T1000 (cell line): Measurements from ENCODE around the gene PLXNA4.

ENCODE experiments used
- DNase-seq: peaks from one replicate; lab custom pipeline; 2025; ENCODE audit warnings: mixed read lengths; lab: John Stamatoyannopoulos, UW

PLXNA4 gene

DNA sequence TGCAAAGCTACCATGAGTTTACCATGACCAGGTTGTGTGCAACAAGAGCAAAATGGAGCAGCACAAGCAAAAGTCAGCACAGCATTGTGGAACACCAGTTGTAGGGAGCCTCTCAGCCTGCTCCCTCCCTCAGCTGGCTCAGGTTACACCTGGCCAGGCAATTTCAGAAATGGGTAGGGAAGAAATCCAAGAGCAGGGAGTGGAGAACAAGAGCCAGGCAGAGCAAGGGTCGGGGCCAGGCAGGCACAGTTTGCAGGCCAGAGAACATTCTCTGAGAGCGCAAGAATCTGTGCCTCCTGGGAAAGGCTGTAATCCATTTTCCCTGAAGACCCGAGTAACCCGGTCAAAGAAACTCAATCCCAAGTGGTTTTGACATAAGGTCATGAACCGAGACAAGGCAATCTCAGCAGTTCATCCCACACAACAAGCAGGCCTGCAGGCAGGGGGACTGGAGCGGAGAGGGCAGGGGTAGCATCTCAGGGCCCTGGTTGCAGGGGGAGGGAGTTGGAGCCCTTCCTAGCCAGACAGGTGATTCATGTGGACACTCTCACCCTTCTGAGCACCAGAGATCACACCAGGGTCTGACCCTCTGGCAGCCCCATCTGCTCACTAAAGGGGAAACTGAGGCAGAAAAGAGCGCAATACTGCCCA lies 258.4 kb downstream of the PLXNA4 start:
- no peak for DNase-seq

- DNase-seq: no peak
These were observed 263.7 kb downstream of the PLXNA4 start for GRCh38 chr7:132312531-132313055.

DNA sequence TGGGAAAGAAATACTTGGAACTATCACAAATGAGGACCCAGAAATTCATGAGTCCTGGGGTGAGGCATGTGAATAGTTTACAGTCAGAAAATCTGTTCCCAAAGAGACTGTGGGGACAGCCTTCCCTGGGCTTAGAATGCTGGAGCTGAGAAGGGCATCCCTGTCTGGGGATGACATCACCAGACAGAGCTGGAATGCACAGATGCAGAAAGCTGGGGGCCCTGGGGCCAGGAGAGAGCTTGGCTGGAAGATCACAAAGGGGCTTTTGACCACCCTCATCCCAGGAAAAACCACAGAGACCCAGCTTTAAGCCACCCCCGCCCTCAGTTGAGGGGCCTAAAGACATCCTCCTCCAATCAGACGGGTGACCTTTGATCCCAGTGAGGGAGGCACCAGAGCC lies 264.5 kb downstream of the PLXNA4 start:
- DNase-seq: no peak

GRCh38 chr7:132309102-132309805 lies 267.0 kb downstream of the PLXNA4 start:
- no peak for DNase-seq

- no peak for DNase-seq
These were observed 268.8 kb downstream of the PLXNA4 start for GRCh38 chr7:132307465-132307864.

GRCh38 chr7:132300599-132301277 lies 275.5 kb downstream of the PLXNA4 start:
- no peak for DNase-seq

DNA sequence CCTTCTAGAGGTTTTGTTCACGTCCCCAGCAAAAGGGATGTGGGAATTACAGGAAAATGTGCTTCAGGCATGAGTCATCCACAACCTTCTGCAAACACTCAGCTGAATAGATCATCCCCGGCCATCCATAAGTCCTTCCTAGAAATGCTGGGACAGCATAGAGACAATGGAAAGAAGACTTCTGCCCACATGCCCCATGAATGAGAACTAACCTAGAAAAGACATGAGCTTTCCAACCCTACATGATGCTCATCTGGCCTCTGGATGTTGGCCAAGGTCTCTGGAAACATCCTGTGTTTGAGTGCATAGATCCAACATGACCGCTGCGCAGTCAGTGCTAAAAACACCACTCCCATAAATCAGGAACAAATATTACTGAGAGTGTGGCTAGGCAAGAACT lies 277.5 kb downstream of the PLXNA4 start:
- no peak for DNase-seq

- no peak for DNase-seq
These were observed 279.4 kb downstream of the PLXNA4 start for GRCh38 chr7:132296820-132297219.

- DNase-seq: no peak
These were observed 281.1 kb downstream of the PLXNA4 start for GRCh38 chr7:132295175-132295574.

- no peak for DNase-seq
These were observed 283.5 kb downstream of the PLXNA4 start for GRCh38 chr7:132292803-132293202.

GRCh38 chr7:132291481-132291880 lies 284.8 kb downstream of the PLXNA4 start:
- DNase-seq: no peak

DNA sequence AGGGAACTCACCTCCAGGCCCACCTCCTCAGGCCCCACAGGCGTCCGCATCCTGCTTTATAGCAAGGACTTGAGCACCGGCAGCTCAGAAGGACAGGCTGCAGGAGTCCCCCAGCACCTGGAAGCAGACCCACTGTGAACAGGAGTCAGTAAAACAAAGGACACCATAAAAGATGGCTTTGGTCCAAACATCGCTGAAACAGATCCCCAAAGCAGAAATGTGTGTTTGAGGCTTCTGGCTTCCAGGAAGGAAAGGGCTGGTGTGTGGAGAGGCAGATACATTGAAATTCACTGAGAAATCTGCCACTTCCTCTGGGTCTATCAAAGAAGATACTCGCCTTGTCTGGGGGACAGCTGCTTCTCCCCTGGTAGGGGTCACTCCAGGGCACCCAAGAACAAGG lies 286.2 kb downstream of the PLXNA4 start:
- no peak for DNase-seq

GRCh38 chr7:132286836-132287235 lies 289.4 kb downstream of the PLXNA4 start:
- no peak for DNase-seq

- no peak for DNase-seq
These were observed 295.9 kb downstream of the PLXNA4 start for GRCh38 chr7:132280335-132280734.

DNA sequence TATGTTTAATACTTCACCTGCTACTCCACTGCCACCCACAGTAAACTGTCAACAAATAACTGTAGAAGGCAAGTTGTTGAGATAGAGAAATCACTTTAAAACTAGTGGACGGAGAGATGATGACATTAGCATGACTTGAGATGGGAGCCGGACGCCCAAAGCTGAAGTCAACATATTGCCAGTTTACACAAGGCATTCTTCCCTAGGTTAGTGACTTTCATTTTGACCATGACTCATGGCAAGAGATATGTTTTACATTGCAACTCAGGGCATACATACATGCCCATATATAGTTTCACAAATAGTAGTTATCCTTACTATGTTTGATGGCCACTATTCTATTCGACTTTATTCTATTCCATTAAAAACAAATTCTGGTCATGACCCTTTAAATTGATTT lies 296.6 kb downstream of the PLXNA4 start:
- no peak for DNase-seq

GRCh38 chr7:132276976-132277725 lies 299.1 kb downstream of the PLXNA4 start:
- no peak for DNase-seq

- no peak for DNase-seq
These were observed 300.0 kb downstream of the PLXNA4 start for GRCh38 chr7:132276234-132276630.

- no peak for DNase-seq
These were observed 300.6 kb downstream of the PLXNA4 start for GRCh38 chr7:132275416-132276233.

DNA sequence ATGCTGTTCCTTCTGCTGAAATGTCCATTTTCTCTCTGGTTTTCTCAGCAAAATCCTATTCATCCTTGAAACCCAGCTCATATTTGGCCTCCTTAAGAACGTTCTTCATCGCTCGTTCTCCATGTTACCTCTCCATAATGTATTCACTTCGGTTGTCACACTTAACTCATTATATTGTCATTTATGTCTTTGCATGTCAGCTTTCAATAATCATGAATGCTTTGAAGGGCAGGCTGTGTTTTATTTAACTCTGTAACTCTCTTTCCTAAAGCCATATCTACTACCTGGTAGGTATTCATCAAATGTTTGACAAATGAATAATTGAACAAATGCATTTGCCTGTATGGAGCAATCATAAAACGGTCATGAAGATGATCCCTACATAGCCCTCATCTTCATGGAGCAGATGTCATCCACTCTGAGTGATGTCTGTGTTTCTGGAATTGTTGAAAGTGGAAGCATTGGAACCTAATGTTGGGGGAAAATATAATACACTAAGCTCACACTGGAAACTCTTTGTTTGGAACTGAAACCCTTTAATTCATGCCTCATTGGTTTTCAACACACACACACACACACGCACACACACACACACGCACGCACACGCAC lies 303.4 kb downstream of the PLXNA4 start:
- no peak for DNase-seq

DNA sequence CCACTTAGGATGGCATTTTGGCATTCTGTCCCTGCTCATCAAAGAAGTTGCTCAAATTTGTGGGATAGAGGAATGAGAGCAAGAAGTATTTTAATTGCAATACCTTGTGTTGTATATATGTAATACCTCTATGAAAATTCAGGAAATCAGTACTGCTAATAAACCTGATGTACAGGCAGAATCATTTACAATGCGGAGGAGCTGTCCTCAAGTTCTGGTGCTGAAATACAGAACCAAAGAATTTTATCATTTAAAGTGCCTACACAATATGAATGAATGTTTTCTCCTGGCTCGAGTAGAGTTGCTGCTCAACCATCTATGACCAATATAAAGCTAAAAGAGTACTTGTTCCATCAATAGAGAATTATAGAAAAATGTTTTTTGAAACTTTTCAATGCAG lies 305.8 kb downstream of the PLXNA4 start:
- no peak for DNase-seq

GRCh38 chr7:132269718-132270117 lies 306.6 kb downstream of the PLXNA4 start:
- DNase-seq: no peak
